Measurements from ENCODE around the gene FOXP1. TPM values are rescaled to one million over a fixed set of nuclear protein-coding genes. Genes with fewer than 3 reads are reported as not detected.

The FOXP1 gene
- total RNA-seq, 2 experiments from 2014 or later = 116 to 131 TPM

- ChIA-PET CTCF (interaction anchor here (0.6 to 3.5 kb wide), 4 partner anchors 8 to 44 kb away, joined by 3 to 14 read pairs (median 5); no protein-coding TSS in a partner anchor), POLR2A (no interaction called here)
- DNase-seq = no peak
- Mint-ChIP-seq H3K36me3 (ENCODE audit: low read depth) (peaks cover 8% of the 10 kb centered on the region), H3K27me3 (peaks cover 3% of the 10 kb centered on the region), H3K27ac (peak overlapping the region; percentile 95), H3K9me3 (no peaks in the 10 kb centered on the region), H3K4me1 (peaks cover 88% of the 10 kb centered on the region), H3K4me3 (peak overlapping the region; percentile 52)
These were observed 129.6 kb downstream of the FOXP1 start for GRCh38 chr3:71453822-71454511.

- ChIA-PET POLR2A (no interaction called here), CTCF (interaction anchor here (1.4 to 3.5 kb wide), 2 partner anchors 8 to 9 kb away, joined by 3 to 14 read pairs; no protein-coding TSS in a partner anchor)
- peaks cover 12% of the 10 kb centered on the region for H3K36me3 Mint-ChIP-seq (ENCODE audit: low read depth)
- no peak overlapping the region for H3K4me3 Mint-ChIP-seq
- H3K9me3 Mint-ChIP-seq = no peaks in the 10 kb centered on the region
- DNase-seq = no peak
- peak overlapping the region; percentile 95 for H3K27ac Mint-ChIP-seq
- H3K4me1 Mint-ChIP-seq = peaks cover 95% of the 10 kb centered on the region
- H3K27me3 Mint-ChIP-seq = peaks cover 3% of the 10 kb centered on the region
These were observed 130.2 kb downstream of the FOXP1 start for GRCh38 chr3:71453319-71453718.

GRCh38 chr3:71451812-71452211 lies 131.7 kb downstream of the FOXP1 start:
- H3K36me3 Mint-ChIP-seq (ENCODE audit: low read depth) = peaks cover 18% of the 10 kb centered on the region
- no peaks in the 10 kb centered on the region for H3K27me3 Mint-ChIP-seq
- peak overlapping the region; percentile 76 for H3K27ac Mint-ChIP-seq
- ChIA-PET POLR2A (no interaction called here), CTCF (interaction anchor here (0.9 kb wide), 1 partner anchor 25 kb away, joined by 3 read pairs; no protein-coding TSS in a partner anchor)
- DNase-seq = no peak
- H3K9me3 Mint-ChIP-seq = no peaks in the 10 kb centered on the region
- peaks cover 96% of the 10 kb centered on the region for H3K4me1 Mint-ChIP-seq
- H3K4me3 Mint-ChIP-seq = peak overlapping the region; percentile 24

- H3K27ac Mint-ChIP-seq = peak overlapping the region; percentile 76
- H3K36me3 Mint-ChIP-seq (ENCODE audit: low read depth) = peaks cover 20% of the 10 kb centered on the region
- H3K4me1 Mint-ChIP-seq = peaks cover 95% of the 10 kb centered on the region
- no peaks in the 10 kb centered on the region for H3K27me3 Mint-ChIP-seq
- no peak for DNase-seq
- H3K4me3 Mint-ChIP-seq = no peak overlapping the region
- no peaks in the 10 kb centered on the region for H3K9me3 Mint-ChIP-seq
- POLR2A ChIA-PET = no interaction called here
- CTCF ChIA-PET = interaction anchor here (0.5 to 0.9 kb wide), 3 partner anchors 9 to 1035 kb away, joined by 3 read pairs; no protein-coding TSS in a partner anchor
These were observed 132.5 kb downstream of the FOXP1 start for GRCh38 chr3:71451060-71451459.

- no peak overlapping the region for H3K4me3 Mint-ChIP-seq
- no peaks in the 10 kb centered on the region for H3K27me3 Mint-ChIP-seq
- H3K27ac Mint-ChIP-seq = peak overlapping the region; percentile 58
- DNase-seq = no peak
- POLR2A ChIA-PET = no interaction called here
- peaks cover 21% of the 10 kb centered on the region for H3K36me3 Mint-ChIP-seq (ENCODE audit: low read depth)
- H3K9me3 Mint-ChIP-seq = no peaks in the 10 kb centered on the region
- peaks cover 93% of the 10 kb centered on the region for H3K4me1 Mint-ChIP-seq
- CTCF ChIA-PET = interaction anchor here (0.6 to 2.3 kb wide), 4 partner anchors 8 to 221 kb away, joined by 3 to 13 read pairs (median 4); no protein-coding TSS in a partner anchor
These were observed 133.4 kb downstream of the FOXP1 start for GRCh38 chr3:71450162-71450561.

- peaks cover 94% of the 10 kb centered on the region for H3K4me1 Mint-ChIP-seq
- DNase-seq = no peak
- no peaks in the 10 kb centered on the region for H3K9me3 Mint-ChIP-seq
- no peaks in the 10 kb centered on the region for H3K27me3 Mint-ChIP-seq
- no peak overlapping the region for H3K4me3 Mint-ChIP-seq
- CTCF ChIA-PET = interaction anchor here (0.8 kb wide), 1 partner anchor 9 kb away, joined by 3 read pairs; no protein-coding TSS in a partner anchor
- peaks cover 25% of the 10 kb centered on the region for H3K36me3 Mint-ChIP-seq (ENCODE audit: low read depth)
- POLR2A ChIA-PET = no interaction called here
- peak overlapping the region; percentile 56 for H3K27ac Mint-ChIP-seq
These were observed 135.7 kb downstream of the FOXP1 start for GRCh38 chr3:71447803-71448202.

- CTCF ChIA-PET = interaction anchor here (0.8 kb wide), 1 partner anchor 8 kb away, joined by 3 read pairs; no protein-coding TSS in a partner anchor
- H3K9me3 Mint-ChIP-seq = no peaks in the 10 kb centered on the region
- H3K4me1 Mint-ChIP-seq = peaks cover 92% of the 10 kb centered on the region
- peak overlapping the region; percentile 79 for H3K27ac Mint-ChIP-seq
- H3K4me3 Mint-ChIP-seq = no peak overlapping the region
- H3K36me3 Mint-ChIP-seq (ENCODE audit: low read depth) = peaks cover 26% of the 10 kb centered on the region
- POLR2A ChIA-PET = no interaction called here
- DNase-seq = no peak
- no peaks in the 10 kb centered on the region for H3K27me3 Mint-ChIP-seq
These were observed 136.3 kb downstream of the FOXP1 start for GRCh38 chr3:71447197-71447596.

- ChIA-PET POLR2A (no interaction called here), CTCF (interaction anchor here (2.4 kb wide), 1 partner anchor 8 kb away, joined by 14 read pairs; no protein-coding TSS in a partner anchor)
- H3K27ac Mint-ChIP-seq = peak overlapping the region; percentile 79
- H3K36me3 Mint-ChIP-seq (ENCODE audit: low read depth) = peaks cover 27% of the 10 kb centered on the region
- no peaks in the 10 kb centered on the region for H3K27me3 Mint-ChIP-seq
- no peak for DNase-seq
- H3K4me3 Mint-ChIP-seq = no peak overlapping the region
- peaks cover 92% of the 10 kb centered on the region for H3K4me1 Mint-ChIP-seq
- H3K9me3 Mint-ChIP-seq = peaks cover 2% of the 10 kb centered on the region
These were observed 136.8 kb downstream of the FOXP1 start for GRCh38 chr3:71446734-71447133.

- no peak for DNase-seq
- Mint-ChIP-seq H3K9me3 (peaks cover 2% of the 10 kb centered on the region), H3K4me1 (peaks cover 92% of the 10 kb centered on the region), H3K36me3 (ENCODE audit: low read depth) (peaks cover 27% of the 10 kb centered on the region), H3K27ac (peak overlapping the region; percentile 79), H3K4me3 (no peak overlapping the region), H3K27me3 (no peaks in the 10 kb centered on the region)
- CTCF ChIA-PET = interaction anchor here (2.4 kb wide), 1 partner anchor 9 kb away, joined by 14 read pairs; no protein-coding TSS in a partner anchor
- POLR2A ChIA-PET = no interaction called here
These were observed 137.3 kb downstream of the FOXP1 start for GRCh38 chr3:71446260-71446659.

GRCh38 chr3:71444861-71445259 lies 138.7 kb downstream of the FOXP1 start:
- peaks cover 93% of the 10 kb centered on the region for H3K4me1 Mint-ChIP-seq
- peaks cover 30% of the 10 kb centered on the region for H3K36me3 Mint-ChIP-seq (ENCODE audit: low read depth)
- peak overlapping the region; percentile 99 for H3K27ac Mint-ChIP-seq
- peak overlapping the region; percentile 61 for H3K4me3 Mint-ChIP-seq
- ChIA-PET CTCF (interaction anchor here (2.4 kb wide), 1 partner anchor 10 kb away, joined by 14 read pairs; no protein-coding TSS in a partner anchor), POLR2A (no interaction called here)
- no peaks in the 10 kb centered on the region for H3K27me3 Mint-ChIP-seq
- peaks cover 2% of the 10 kb centered on the region for H3K9me3 Mint-ChIP-seq
- DNase-seq = no peak

- Mint-ChIP-seq H3K27ac (peak overlapping the region; percentile 99), H3K4me1 (peaks cover 92% of the 10 kb centered on the region), H3K27me3 (no peaks in the 10 kb centered on the region), H3K9me3 (peaks cover 2% of the 10 kb centered on the region), H3K4me3 (peak overlapping the region; percentile 61), H3K36me3 (ENCODE audit: low read depth) (peaks cover 30% of the 10 kb centered on the region)
- ChIA-PET POLR2A (no interaction called here), CTCF (interaction anchor here (0.8 to 2.4 kb wide), 6 partner anchors 10 to 35 kb away, joined by 3 to 14 read pairs (median 3); no protein-coding TSS in a partner anchor)
- peak; percentile 88 for DNase-seq
These were observed 139.3 kb downstream of the FOXP1 start for GRCh38 chr3:71444028-71444860.

GRCh38 chr3:71443332-71443731 lies 140.2 kb downstream of the FOXP1 start:
- Mint-ChIP-seq H3K36me3 (ENCODE audit: low read depth) (peaks cover 27% of the 10 kb centered on the region), H3K9me3 (peaks cover 2% of the 10 kb centered on the region), H3K4me1 (peaks cover 92% of the 10 kb centered on the region), H3K27me3 (no peaks in the 10 kb centered on the region), H3K27ac (peak overlapping the region; percentile 99), H3K4me3 (no peak overlapping the region)
- ChIA-PET CTCF (interaction anchor here (0.8 to 1.6 kb wide), 5 partner anchors 11 to 36 kb away, joined by 3 read pairs; no protein-coding TSS in a partner anchor), POLR2A (interaction anchor here (0.7 kb wide), 1 partner anchor 172 kb away, joined by 3 read pairs; no protein-coding TSS in a partner anchor)
- DNase-seq = no peak

Measured in activated CD4-positive, alpha-beta T cell treated with anti-CD3 and anti-CD28 coated beads, Interleukin-2, amount 10 ng/mL, durations not matched to agents 7 days and 5 days (primary cell).